ENCODE results near the gene UBE2QL1. TPM values are rescaled to one million over a fixed set of nuclear protein-coding genes. Genes with fewer than 3 reads are reported as not detected.

Gene UBE2QL1
- total RNA-seq, 3 donors from 2014 or later: not detected

DNA sequence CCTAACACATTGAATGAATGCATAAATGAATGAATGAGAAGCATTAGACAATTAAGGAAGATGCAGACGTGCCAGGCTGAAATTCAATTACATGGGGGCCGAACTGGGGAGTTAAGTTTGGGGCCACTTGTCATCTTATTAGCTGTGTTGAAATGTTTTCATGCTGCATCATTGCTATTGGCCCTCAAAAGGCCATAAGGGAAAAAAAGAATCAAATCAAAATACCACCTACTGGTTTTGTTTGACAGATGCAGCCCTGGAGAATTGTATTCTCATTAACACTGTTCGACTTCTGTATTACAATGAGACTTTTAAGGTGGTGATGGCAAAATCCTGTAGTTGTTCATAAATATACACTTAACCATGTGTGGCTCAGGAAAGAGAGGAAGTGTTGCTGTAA, 38.4 kb downstream of the UBE2QL1 start:
- ATAC-seq (no peak), DNase-seq (no peak)
- H3K27me3 Mint-ChIP-seq (ENCODE audit: low read depth): peaks cover 18% of the 10 kb centered on the region
- no peaks in the 10 kb centered on the region for H3K36me3 Mint-ChIP-seq (ENCODE audit: insufficient read depth)
- no peak overlapping the region for H3K4me3 Mint-ChIP-seq
- H3K9me3 Mint-ChIP-seq: no peaks in the 10 kb centered on the region
- H3K4me1 Mint-ChIP-seq (ENCODE audit: low read depth): no peaks in the 10 kb centered on the region

GRCh38 chr5:6488021-6488420, 39.4 kb downstream of the UBE2QL1 start:
- Mint-ChIP-seq H3K9me3 (no peaks in the 10 kb centered on the region), H3K27me3 (ENCODE audit: low read depth) (peaks cover 24% of the 10 kb centered on the region), H3K36me3 (ENCODE audit: insufficient read depth) (no peaks in the 10 kb centered on the region), H3K4me1 (ENCODE audit: low read depth) (no peaks in the 10 kb centered on the region), H3K4me3 (no peak overlapping the region)
- DNase-seq (no peak), ATAC-seq (no peak)

GRCh38 chr5:6489643-6490185, 41.1 kb downstream of the UBE2QL1 start:
- ATAC-seq: no peak
- no peaks in the 10 kb centered on the region for H3K36me3 Mint-ChIP-seq (ENCODE audit: insufficient read depth)
- H3K4me3 Mint-ChIP-seq: no peak overlapping the region
- H3K27me3 Mint-ChIP-seq (ENCODE audit: low read depth): peaks cover 25% of the 10 kb centered on the region
- no peak for DNase-seq
- H3K9me3 Mint-ChIP-seq: no peaks in the 10 kb centered on the region
- H3K4me1 Mint-ChIP-seq (ENCODE audit: low read depth): no peaks in the 10 kb centered on the region

DNA sequence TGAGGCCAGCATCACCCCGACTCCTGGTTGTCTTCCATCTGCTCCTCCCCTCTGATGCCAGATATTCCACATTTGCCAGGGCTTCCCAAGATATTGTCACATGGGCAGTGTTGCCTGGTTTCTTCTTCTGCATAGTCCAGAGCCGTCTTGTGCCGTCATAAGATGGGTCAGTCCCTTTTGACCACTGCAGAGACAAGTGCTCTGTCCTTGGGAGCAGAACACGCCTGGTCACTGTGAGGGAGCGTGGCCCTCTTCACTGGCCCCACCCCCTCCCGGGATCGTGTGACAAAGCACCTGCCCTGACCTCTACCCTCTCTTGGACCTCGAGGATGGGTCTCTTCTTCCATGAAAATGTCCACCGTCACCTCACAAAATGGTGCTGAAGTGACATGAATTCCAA, 41.6 kb downstream of the UBE2QL1 start:
- DNase-seq (no peak), ATAC-seq (no peak)
- Mint-ChIP-seq H3K9me3 (no peaks in the 10 kb centered on the region), H3K4me3 (no peak overlapping the region), H3K4me1 (ENCODE audit: low read depth) (no peaks in the 10 kb centered on the region), H3K36me3 (ENCODE audit: insufficient read depth) (no peaks in the 10 kb centered on the region), H3K27me3 (ENCODE audit: low read depth) (peaks cover 27% of the 10 kb centered on the region)

DNA sequence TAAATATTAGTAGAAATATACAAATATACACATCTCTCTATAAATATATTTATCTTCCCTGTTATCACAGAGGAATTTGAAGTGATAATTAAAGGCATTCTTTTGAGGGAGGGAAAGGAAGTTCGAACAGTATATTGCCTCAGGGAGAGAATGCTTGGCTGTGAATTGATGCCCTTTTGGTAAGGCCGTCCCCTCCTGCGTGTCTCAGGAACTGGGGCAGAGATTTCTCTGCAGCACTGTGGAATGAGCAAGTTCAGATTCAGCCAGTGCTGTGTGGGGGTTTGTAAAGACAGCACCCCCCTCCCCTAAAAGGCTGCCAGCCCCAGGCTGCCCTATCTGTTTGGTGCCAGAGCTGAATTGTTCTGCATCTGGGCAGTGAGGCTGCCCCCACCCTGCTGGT, 42.0 kb downstream of the UBE2QL1 start:
- no peak overlapping the region for H3K4me3 Mint-ChIP-seq
- DNase-seq (no peak), ATAC-seq (no peak)
- no peaks in the 10 kb centered on the region for H3K4me1 Mint-ChIP-seq (ENCODE audit: low read depth)
- H3K9me3 Mint-ChIP-seq: no peaks in the 10 kb centered on the region
- H3K27me3 Mint-ChIP-seq (ENCODE audit: low read depth): peaks cover 27% of the 10 kb centered on the region
- H3K36me3 Mint-ChIP-seq (ENCODE audit: insufficient read depth): no peaks in the 10 kb centered on the region

DNA sequence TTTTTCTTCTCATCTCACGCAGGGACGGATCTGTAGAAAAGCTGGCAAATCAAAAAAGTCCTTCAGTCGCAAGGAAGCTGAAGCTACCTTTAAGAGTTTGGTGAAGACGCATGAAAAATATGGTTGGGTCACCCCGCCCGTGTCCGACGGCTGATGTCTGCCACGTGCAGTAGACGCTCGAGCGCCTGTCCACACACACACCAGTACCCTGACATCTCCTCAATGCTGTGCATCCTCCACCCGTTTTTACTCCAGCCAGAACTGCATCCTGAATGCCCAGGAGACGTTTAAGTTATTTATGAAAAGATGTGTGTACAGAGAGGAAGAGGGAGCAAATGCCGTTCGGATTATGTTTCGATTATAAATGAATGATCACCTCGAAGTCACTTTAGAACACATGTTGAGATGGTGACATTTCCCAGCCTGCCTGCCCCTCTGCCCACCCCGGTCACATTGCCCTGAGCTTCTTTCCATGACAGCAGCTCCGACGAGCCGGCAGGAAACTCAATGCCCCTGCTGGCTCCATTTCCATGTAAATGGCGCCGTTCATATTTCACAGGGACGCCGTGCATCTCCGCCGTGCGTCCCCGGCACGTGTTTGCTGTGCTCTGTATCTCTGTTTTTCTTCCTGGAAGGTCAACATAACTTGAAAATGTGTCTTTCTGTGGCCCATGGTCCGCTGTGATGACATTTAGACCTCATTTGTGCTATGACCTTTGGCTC, 42.7 kb downstream of the UBE2QL1 start:
- no peak overlapping the region for H3K4me3 Mint-ChIP-seq

DNA sequence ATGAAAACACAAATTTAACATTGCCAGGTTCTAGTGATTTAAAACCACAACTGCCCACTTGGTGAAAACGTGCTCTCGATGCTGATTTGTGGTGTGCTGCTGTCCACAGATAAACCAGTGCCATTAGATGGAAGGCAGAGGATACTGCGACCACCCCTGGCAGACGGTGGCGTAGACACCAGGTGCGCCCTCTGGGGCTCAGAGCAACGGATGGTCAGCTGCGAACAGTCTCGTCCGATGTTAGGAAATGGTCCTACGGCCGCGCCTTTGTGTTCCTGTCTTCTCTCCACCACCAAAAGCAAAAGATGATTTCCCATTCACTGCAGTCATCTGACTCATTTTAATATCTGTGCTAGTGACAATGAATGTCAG, 43.2 kb downstream of the UBE2QL1 start:
- Mint-ChIP-seq H3K9me3 (no peaks in the 10 kb centered on the region), H3K4me1 (ENCODE audit: low read depth) (no peaks in the 10 kb centered on the region), H3K27me3 (ENCODE audit: low read depth) (peaks cover 24% of the 10 kb centered on the region), H3K4me3 (no peak overlapping the region), H3K36me3 (ENCODE audit: insufficient read depth) (no peaks in the 10 kb centered on the region)
- DNase-seq (no peak), ATAC-seq (no peak)

More for the DNA sequence above, 42.7 kb downstream of the UBE2QL1 start:
- DNase-seq: no peak
- Mint-ChIP-seq H3K36me3 (ENCODE audit: insufficient read depth) (no peaks in the 10 kb centered on the region), H3K9me3 (no peaks in the 10 kb centered on the region), H3K4me1 (ENCODE audit: low read depth) (no peaks in the 10 kb centered on the region), H3K27me3 (ENCODE audit: low read depth) (peaks cover 26% of the 10 kb centered on the region)
- no peak for ATAC-seq

DNA sequence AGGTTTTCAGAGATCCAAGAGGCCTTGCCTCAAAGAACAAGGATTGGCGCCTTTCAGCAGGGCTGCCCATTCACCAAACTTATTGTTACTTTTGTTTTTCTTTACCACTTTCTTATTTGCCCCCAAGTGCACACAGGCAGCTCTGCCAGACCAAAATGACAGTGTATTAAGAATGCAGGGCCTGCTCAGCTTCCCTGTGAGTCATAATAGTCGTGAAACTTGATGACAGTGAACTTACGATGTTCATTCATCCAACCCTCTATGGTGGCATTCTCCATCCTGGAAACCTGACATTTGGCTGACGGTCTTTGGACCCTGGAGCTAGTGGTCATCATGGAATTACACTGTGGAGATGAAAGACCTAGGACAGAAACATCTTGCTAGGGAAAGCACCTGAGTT, 44.3 kb downstream of the UBE2QL1 start:
- Mint-ChIP-seq H3K36me3 (ENCODE audit: insufficient read depth) (no peaks in the 10 kb centered on the region), H3K9me3 (no peaks in the 10 kb centered on the region), H3K4me1 (ENCODE audit: low read depth) (no peaks in the 10 kb centered on the region), H3K4me3 (no peak overlapping the region), H3K27me3 (ENCODE audit: low read depth) (peaks cover 21% of the 10 kb centered on the region)
- ATAC-seq (no peak), DNase-seq (no peak)

DNA sequence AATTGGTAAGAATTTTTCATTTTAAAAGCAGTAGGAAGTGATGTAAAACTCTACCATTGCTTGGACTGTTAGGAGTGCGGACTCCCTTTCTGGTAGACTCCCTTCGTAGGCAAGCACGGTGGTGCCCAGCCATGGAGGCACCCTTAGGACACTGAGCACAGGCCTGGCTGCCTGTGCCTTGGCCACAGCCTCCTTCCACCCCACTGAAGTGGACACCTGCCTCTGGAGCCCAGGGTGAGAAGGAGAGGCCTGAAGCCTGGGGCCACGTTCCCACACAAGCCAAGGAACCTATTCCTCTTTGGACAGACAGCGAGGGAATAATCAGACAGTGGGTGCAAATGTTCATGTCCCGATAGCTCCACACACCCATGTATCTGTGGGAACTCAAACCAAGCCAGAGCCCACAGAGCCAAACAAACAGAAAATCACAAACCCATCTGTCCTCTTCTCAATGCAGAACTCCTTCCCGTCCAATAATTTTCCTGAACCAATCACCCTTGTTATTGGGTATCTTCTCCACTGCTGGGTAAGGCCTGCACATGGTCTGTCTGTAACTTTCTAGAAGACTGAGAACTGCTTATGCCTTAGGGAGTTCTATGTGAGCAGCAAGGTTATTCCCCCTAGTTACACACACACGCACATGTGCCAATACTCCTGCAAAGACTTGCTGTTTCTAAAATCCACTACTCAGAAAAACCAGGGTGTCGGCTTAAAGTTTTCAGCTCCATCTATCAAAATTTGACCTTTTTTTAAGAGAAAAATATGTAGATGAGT, 45.2 kb downstream of the UBE2QL1 start:
- Mint-ChIP-seq H3K4me1 (ENCODE audit: low read depth) (no peaks in the 10 kb centered on the region), H3K4me3 (no peak overlapping the region)
- no peak for ATAC-seq

GRCh38 chr5:6494939-6495338, 46.3 kb downstream of the UBE2QL1 start:
- no peaks in the 10 kb centered on the region for H3K4me1 Mint-ChIP-seq (ENCODE audit: low read depth)

More for the DNA sequence above, 45.2 kb downstream of the UBE2QL1 start:
- Mint-ChIP-seq H3K9me3 (no peaks in the 10 kb centered on the region), H3K27me3 (ENCODE audit: low read depth) (peaks cover 21% of the 10 kb centered on the region), H3K36me3 (ENCODE audit: insufficient read depth) (no peaks in the 10 kb centered on the region)
- no peak for DNase-seq

GRCh38 chr5:6495433-6496206, 47.0 kb downstream of the UBE2QL1 start:
- Mint-ChIP-seq H3K9me3 (no peaks in the 10 kb centered on the region), H3K4me1 (ENCODE audit: low read depth) (no peaks in the 10 kb centered on the region), H3K36me3 (ENCODE audit: insufficient read depth) (no peaks in the 10 kb centered on the region), H3K27me3 (ENCODE audit: low read depth) (peaks cover 19% of the 10 kb centered on the region), H3K4me3 (no peak overlapping the region)
- DNase-seq (no peak), ATAC-seq (no peak)

More at GRCh38 chr5:6494939-6495338, 46.3 kb downstream of the UBE2QL1 start:
- Mint-ChIP-seq H3K36me3 (ENCODE audit: insufficient read depth) (no peaks in the 10 kb centered on the region), H3K9me3 (no peaks in the 10 kb centered on the region), H3K4me3 (no peak overlapping the region), H3K27me3 (ENCODE audit: low read depth) (peaks cover 19% of the 10 kb centered on the region)
- DNase-seq: no peak
- no peak for ATAC-seq

DNA sequence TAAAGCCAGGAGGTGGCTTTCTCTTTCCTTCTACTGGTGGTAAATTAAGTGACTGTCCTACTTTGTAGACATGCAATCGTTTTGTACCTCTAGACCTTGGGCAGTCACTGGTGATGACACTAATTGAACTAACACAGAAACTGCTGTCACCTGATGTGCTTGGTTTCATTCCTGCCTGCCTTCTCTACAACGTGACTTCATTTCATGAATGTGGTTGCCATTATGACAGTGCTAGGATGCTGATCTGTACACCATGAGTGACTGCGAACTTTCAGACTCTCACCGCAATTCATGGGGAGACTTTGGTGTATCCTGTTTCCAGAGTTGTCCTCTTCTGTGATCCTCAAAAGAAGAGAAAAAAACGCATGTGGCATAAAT, 47.5 kb downstream of the UBE2QL1 start:
- ATAC-seq (peak; percentile 57 to 82), DNase-seq (no peak)

DNA sequence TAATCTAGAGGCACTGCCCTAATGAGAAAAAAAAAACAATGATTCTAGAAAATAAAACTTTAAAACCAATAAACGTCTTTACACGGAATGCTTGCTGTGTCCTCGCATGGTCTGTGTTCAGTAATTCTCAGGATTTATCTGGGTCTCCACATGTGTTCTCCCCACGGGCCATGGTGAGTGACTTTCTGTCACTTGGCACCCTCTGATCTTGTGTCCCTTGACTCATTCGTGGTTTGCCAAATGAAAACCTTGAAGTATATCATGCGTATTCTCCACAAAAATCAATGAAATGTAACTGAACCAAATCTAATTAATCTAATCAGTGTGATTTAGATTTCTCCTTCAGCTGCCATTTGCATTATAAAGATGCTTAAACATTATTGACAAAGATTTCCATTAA, 48.0 kb downstream of the UBE2QL1 start:
- Mint-ChIP-seq H3K4me3 (no peak overlapping the region), H3K27me3 (ENCODE audit: low read depth) (peaks cover 14% of the 10 kb centered on the region), H3K9me3 (no peaks in the 10 kb centered on the region), H3K36me3 (ENCODE audit: insufficient read depth) (no peaks in the 10 kb centered on the region), H3K4me1 (ENCODE audit: low read depth) (no peaks in the 10 kb centered on the region)
- ATAC-seq (peak in 1 of 2 donors; percentile 48), DNase-seq (no peak)

More for the DNA sequence above, 47.5 kb downstream of the UBE2QL1 start:
- Mint-ChIP-seq H3K4me3 (no peak overlapping the region), H3K27me3 (ENCODE audit: low read depth) (peaks cover 17% of the 10 kb centered on the region), H3K36me3 (ENCODE audit: insufficient read depth) (no peaks in the 10 kb centered on the region), H3K4me1 (ENCODE audit: low read depth) (no peaks in the 10 kb centered on the region), H3K9me3 (no peaks in the 10 kb centered on the region)

GRCh38 chr5:6497262-6497661, 48.6 kb downstream of the UBE2QL1 start:
- H3K27me3 Mint-ChIP-seq (ENCODE audit: low read depth): peaks cover 9% of the 10 kb centered on the region
- H3K4me1 Mint-ChIP-seq (ENCODE audit: low read depth): no peaks in the 10 kb centered on the region
- no peaks in the 10 kb centered on the region for H3K36me3 Mint-ChIP-seq (ENCODE audit: insufficient read depth)
- DNase-seq (no peak), ATAC-seq (no peak)
- no peak overlapping the region for H3K4me3 Mint-ChIP-seq
- H3K9me3 Mint-ChIP-seq: no peaks in the 10 kb centered on the region

Measured in activated T-cell treated with anti-CD3 and anti-CD28 coated beads, Interleukin-2, amount 50 U/mL, for 4 hours (primary cell).